GM21619 (cell line): ENCODE measurements around the gene MYO18B.
"Not testable (repeated sequence)": the region's sequence is repeated elsewhere in the genome, so short reads cannot be mapped to it uniquely, and the experiment has no call there.

ENCODE experiments used
- ATAC-seq: cut with Tn5 transposase; IDR thresholded peaks from one replicate; pipeline ENCODE4 v1.9.1; 2021; ENCODE audit not compliant: unreplicated experiment

Gene MYO18B

DNA sequence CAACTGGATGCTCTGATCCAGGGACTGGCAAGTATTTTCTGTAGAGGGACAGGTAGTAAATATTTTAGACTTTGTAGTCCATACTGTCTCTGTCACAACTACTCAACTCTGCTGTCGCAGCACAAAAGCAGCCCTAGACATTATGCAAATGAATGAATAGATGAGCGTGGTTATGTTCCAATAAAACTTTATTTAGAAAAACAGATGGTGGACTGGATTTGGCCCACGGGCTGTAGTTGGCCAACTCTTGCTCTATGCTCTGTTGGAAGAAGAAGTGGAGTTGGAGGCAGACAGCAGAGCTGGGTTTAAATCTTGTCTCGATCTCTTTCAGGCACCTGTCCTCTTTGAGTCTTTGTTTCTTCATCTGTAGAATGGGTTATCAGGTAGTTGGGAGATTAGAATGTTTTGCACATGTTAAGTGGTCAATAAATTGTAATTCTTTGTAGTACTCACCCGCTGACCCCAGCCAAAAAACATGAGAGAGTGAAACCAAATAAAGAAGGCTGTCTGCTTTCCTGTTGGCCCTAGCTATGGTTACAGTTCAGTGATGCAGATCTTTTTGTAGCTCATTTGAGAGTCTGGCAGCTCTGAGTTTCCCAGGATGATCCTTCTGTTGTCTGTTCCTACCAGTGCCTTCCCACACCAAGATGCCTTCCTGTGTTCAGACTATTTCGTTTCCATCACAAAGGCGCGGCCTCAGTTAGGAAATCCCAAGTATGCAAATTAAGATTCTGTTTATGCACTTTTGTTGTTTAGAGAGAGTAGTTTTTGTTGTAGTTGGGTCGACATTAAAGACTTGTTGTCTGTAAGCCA lies 229.2 kb downstream of the MYO18B start:
- no peak for ATAC-seq

DNA sequence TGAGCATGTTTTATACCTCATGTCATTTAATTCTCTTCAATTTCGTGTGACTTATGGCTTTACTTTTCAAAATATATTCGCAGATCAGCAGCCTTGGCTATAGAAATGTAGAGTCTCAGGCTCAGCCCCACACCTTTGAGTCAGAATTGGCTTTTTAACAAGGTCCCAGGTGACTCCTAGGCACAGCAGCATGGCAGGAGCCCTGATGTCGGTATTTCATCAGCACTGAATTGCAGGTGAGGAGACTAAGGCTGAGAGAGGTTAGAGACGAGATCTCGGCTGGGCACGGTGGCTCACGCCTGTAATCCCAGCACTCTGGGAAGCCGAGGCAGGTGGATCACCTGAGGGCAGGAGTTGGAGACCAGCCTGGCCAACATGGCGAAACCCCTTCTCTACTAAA lies 230.4 kb downstream of the MYO18B start:
- ATAC-seq, result no peak

DNA sequence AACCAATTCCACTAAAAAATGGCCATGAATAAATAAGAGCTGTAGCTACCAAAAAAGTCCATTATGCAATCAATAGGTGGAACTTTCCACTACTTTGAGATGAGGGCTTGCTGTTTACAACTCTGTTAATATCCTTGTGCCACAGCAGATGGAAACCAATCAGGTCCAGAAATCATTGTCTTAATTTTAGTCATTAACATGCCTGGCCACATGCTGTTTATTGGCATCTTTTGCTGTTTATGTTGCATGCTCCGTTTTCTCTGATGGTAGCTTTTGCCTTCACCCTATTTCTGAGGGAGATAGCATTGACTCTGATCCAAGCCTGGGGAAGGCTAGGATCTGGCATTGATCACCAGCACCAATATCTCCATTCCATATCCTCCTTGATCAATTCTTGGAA lies 234.4 kb downstream of the MYO18B start:
- ATAC-seq, result no peak

DNA sequence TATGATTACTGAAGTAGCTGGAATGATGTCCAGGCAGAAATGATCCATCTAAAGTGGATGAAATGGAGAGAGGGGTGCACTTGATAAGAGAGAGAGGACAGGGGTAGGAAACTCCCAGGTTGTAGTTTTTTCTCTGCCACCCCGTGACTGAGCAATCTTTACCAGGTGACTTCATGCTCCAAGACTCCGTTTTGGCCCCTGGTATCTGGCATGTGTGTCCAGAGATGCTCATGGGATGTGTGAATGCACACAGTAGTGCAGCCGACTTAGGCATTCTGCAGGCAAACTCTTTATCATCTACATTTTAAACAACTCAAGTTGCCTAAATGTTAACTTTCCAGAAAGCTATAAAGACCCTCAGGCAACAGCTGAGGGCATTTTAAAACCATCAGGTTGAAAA lies 238.0 kb downstream of the MYO18B start:
- no peak for ATAC-seq

DNA sequence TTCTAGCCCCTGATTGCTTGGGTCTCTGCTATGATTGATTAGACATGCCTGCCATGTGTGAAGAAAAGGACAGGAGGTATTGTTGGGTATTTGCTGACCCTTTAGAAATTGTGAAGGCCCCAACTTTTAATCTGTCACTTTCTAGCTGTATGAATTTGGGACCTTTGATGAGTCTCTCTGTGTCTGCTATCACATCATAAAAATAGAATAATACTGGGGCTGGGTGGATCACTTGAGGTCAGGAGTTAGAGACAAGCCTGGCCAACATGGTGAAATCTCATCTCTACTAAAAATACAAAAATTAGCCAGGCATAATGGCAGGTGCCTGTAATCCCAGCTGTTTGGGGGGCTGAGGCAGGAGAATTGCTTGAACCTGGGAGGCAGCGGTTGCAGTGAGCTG lies 242.9 kb downstream of the MYO18B start:
- ATAC-seq, result not testable (repeated sequence)

DNA sequence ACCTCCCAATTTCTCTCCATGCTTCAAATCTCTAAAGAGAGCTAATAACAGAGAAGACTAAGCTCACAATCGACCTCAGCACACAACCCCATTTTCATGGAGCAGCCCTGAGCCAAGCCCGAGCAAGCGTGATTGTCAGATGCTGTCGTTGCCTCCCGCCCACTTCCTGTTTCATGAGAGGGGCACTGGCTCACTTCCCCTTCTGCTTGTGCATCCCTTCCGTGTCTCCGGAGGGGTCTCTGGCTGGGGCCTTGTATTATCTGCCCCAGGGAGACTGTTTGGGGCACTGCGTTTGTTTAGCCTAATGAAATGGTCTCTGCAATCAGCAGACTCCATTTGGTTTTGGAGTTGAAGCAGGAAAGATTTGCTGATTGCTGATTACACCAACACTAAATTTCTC lies 246.0 kb downstream of the MYO18B start:
- no peak for ATAC-seq

DNA sequence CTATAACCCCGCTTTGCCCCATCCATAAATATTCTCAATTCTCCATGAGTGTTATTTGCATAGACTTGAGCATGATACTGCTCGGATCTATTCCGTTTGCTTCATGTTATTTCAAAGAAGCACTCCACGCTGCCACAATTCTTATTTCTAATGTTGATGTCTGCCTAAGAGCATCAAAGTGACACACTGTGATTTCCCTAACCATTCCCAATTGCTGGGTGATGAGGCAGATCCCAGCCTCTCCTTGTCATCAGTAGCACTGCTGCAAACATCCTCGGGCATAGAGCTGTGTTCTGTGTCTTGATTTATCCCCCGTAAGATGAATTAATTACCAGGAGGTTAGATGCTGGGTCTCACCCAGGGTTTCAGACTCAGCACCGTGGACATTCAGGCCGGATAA lies 249.0 kb downstream of the MYO18B start:
- no peak for ATAC-seq

DNA sequence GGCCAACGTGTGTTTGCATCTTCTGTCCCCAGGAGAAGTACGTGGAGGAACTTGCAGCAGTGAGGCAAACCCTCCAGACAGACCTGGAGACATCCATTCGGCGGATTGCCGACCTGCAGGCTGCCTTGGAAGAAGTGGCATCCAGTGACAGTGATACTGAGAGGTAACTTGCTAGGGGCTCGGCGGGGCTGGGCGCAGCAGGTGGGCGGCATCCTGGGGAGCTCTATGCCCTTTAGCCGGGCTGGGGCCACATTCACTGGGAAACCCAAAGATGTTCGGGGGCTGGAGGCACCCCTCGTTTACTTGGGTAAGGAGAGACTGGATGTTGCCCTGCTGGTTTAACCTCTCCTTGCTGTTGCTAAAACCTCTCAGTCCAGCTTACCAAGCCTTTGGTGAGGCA lies 250.3 kb downstream of the MYO18B start:
- ATAC-seq, result no peak

DNA sequence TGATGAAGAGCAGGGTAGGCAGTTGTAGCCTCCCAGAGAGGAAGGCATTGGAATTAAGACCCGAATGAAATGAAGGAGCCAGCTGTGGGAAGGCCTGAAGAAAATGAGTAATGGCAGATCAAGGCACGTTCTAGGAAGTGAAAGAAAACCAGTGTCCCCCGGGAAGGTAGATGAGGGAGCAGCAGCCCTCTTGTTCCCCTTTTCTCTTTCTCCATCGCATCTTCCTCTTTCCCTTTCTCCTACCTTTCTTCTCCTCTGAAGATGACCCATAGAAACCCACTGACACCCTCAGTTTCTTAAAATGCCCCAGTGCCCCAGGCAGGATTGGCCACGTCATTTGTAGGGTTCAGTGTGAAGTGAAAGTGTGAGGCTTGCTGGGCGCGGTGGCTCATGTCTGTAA lies 254.7 kb downstream of the MYO18B start:
- no peak for ATAC-seq

DNA sequence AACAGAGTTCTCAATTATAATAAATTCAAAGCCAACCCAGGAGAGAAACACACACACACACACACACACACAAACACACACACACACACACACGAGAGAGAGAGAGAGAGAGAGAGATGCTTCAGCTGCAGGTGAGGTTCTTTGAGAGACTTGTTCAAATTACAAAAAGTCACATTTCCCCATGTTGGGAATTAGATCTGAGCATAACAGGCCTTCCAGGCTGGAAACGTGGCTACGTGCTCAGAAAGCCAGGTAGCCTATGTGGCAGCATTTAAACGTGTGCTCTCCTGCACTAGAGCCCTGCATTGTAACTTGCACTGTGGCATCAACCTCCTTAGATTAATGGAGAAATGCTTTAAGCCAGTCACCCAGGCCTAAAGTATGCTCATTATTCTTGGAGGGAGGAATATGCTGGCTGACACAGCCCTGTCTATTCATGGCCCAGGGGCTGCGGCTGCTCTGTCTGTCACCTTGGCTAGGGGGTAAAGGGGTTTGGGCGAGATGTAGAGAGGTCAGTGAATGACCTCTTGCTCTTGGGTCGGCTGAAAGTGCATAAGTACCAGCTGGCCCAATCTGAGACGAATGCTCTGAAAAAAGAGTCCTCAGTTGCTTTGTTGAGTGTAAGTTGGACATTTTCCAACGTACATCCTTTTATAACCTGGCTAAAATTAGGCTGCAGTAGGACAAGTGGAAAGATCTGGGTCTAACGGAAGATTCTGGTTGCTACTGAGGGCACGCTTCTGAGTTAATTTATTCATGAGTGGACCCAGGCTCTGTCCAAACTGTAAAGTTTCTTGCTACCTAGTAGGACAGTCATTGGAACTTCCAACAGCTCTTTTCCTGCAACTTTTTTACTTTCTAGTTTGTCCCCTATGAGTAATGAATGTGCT lies 256.1 kb downstream of the MYO18B start:
- no peak for ATAC-seq

DNA sequence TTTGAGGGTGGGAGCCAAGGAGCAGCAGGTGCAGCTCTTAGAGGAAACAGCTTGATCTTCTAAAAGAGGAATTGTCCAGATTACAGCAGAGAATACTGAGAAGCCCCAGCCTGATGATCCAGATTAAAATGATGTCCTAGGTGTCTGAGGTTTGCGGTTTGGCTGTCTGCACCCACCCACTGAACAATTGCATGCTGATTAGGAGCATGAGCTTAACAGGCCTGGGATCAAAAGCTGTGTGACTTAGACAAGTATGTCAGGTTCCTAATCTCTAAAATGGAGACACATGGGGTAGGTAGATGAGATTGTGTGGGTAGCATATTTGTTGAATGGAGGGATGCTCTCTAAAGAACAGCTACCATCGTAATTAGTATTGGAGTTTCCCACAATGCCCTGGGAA lies 260.5 kb downstream of the MYO18B start:
- ATAC-seq, result no peak

DNA sequence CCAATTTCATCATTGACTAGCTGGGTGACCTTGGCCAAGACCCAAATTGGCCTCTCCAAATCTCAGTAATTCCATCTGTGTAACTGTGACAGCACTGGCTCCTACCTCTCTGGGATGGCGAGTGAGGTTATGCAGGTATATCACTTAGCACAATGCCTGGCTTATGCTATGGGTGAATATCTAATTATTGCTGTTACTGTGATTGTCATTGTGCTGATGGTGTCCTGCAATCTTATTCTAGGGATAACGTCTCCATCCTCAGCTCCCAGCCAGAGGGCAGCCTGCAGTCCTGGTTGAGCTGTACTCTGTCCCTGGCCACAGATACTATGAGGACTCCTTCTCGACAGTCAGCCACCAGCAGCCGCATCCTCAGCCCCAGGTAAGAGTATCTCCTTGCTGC lies 262.5 kb downstream of the MYO18B start:
- no peak for ATAC-seq

DNA sequence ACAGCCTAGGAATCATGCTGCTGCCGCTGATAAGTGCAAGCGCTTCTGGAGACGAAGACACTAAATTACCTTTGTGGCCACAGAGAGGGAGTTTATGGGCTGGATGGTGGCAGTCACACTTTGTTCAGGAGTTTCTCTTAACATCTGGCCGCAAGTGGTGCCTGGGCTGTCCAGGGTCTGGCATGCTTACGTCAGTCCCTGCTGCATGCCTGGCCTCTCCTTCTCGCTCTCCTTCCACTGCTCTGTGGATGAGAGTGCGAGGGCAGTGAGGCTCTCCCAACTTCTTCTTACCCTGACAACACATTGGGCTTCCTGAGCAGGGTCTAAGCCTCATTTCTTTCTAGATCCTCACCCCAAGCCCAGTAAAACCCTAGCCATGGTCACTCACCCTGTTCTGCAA lies 266.6 kb downstream of the MYO18B start:
- no peak for ATAC-seq

DNA sequence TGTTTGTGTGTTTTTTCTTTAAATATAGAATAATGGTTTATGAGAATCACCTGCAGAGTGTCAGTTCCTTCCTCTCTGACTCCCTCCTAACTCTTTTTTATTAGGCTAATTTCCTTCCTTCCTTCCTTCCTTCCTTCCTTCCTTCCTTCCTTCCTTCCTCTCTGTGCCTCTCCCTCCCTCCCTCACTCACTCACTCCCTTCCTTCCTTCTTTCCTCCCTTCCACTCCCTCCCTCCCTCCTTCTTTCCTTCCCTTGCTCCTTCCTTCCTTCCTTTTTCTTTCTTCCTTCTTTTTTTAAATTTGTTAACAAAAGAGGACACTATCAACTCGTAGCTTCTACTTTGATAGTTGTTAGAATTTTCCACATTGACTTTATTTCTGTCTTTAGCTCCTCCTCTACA lies 274.9 kb downstream of the MYO18B start:
- no peak for ATAC-seq

DNA sequence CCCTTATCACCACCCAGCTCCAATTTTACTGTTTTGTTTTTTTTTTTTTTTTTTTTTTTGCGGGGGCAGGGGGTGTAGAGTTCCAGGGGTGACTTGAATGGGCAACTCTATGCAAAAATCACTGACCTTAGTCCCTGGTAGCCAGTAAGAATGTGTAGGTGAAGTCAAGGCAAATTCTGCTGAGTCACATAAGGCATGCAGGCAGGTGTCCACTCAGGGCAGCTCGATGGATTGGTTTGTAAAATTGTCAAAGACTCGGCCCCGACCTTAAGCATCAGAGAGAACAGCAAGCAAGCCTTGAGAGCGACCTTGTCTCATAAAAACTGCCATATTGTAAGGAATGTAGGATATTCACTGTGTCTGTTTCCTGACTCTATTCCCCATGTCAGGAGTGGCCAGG lies 275.9 kb downstream of the MYO18B start:
- ATAC-seq, result no peak

DNA sequence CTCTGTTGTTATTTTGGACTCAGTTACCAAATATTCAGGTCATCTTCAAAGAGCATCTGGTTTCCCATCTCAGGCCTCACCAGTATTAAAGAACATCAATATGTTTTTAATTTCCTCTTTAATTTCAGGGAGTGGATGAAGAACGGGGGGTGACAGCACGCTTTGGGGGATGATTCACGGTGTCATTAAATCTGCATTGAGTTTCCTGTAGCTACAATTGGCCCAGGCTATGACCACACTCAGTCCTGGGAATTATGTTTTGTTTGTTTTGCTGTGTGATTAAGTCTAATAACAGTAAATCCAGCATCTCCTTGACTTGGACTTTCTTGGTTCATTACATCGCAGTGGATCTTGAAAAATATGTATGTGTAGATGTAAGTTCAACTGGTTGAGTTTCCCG lies 277.6 kb downstream of the MYO18B start:
- ATAC-seq, result no peak

DNA sequence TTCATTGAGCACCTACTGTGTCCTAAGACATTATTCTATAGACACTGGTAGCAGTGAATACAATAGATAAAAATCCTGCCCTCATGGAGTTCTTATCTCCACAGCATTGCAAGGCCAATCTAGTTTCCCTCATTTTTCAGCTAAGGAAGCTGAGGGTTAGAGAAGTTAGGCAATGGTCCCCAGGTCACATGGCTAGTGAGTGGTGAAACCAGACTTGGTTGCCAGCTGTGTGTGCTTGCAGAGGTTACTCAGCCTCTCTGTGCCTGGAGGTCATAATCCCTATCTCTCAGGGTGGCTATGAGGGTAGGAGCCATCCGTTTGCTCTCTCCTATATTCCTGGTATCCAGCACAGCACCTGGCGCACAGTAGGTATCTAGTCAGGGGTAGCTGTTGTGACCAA lies 279.5 kb downstream of the MYO18B start:
- ATAC-seq, result no peak

DNA sequence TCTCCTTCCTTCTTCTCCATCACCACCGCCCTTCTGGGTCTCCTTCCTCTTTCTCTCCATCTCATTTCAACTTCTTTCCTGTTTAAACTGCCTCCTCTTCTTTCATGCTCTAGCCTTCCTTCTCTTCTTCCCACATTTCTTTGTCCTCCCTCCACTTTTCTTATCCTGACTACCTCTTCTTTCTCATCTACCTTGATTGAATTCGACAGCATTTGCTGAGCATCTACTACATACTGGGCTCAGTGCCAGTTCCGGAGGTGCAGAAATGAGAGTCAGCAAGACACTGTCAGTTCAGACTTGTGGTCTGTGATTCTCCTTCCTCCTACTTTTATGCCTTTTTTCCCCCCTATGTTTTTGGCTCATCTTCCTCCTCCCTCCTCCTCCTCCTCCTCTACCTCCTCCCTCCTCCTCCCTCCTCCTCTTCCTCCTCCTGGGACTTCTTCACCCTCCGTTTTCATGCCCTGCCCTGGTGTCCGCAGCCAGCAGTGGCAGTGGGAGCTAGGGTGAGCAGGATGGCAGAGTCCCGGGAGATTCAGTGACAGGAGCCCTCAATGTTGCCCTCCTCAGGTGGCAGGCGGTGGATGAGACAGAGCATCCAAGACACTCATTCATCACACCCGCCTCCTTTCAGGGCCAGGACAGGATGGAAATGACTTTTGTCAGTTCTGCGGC lies 281.3 kb downstream of the MYO18B start:
- ATAC-seq, result no peak

DNA sequence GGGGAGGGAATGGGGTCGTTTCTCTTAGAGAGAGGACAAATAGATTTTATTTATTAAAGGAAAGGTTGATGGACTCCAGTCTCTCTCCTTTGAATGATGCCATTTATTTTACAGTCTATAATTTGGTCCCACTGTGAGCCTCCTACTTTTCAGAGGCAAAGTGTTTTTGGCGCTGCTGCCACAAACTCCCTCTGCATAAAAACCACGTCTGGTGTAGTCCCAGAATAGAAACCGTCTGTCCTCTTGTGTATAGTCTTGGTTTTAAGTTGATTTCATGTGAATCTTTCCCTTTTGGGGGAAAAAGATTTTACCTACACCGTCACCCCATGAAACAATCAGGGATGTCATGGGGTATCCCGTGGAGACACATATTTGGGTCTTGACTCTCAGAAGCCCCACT lies 283.6 kb downstream of the MYO18B start:
- no peak for ATAC-seq

DNA sequence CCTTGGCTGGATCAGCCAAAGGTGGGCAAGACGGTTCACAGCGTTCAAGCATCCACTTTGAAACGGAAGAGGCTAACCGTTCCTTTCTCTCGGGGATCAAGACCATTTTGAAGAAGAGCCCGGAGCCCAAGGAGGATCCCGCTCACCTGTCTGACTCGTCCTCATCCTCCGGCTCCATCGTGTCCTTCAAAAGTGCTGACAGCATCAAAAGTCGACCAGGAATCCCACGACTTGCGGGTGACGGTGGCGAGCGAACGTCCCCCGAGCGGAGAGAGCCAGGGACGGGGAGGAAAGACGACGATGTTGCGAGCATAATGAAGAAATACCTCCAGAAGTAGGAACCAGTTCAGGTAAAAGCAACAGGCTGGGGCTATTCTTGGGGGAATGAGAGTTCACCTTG lies 285.4 kb downstream of the MYO18B start:
- no peak for ATAC-seq

DNA sequence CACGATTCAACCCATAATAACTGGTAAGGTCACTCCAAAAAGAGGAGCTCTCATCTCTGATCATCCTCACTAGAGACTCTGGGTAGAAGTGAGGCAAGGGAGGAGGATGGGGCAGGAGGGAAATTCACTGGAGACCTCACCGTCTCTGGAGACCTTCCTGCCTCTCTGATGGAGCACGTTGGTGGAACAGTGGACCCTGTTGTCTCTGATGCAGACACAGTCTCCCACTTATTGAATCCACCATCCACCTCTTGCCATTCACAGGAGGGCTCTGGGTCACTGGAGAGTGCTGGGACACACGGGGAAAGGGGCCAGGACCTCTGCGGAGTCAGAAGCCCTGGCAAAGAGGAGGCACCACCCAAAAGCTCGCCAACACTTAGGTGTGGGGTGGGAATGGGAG lies 289.7 kb downstream of the MYO18B start:
- no peak for ATAC-seq

DNA sequence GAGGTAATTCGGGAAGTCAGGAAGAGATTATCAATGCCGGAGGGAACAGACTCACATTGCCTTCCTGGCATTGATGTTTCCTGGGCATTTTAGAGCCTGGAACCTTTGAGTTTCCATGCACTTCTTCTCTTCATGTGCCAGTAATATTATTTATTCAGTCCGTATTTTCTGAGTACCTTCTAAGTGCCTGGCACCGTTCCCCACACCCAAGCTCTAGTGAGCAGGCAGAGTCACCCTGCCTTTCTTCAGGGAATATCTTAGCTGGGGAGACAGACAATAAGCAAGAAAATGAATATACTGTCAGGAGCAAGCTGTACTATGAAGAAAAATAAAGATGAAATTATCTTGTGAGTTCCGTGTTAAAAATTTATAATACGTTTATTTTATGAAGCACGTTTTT lies 291.1 kb downstream of the MYO18B start:
- no peak for ATAC-seq
